HepG2 (cell line): ENCODE results near the gene CARHSP1. TPM values are rescaled to one million over a fixed set of nuclear protein-coding genes. Genes with fewer than 3 reads are reported as not detected.

ENCODE experiments used
- ATAC-seq: fragments of 200-7000 bp; cut with Tn5 transposase; 3 replicates; pipeline ENCODE4 v1.9.1; 2020; ENCODE audit warnings: mild to moderate bottlenecking, moderate library complexity
- BruUV-seq: library from RNA; stranded (reverse); fragments of 400-500 nt; replicated peaks from 2 replicates; lab custom pipeline; 2021; lab: Mats Ljungman, UMichigan
- CTCF ChIA-PET: fragments of 300-600 bp; formaldehyde crosslinking; extraction: SDS; loops from one replicate; lab custom pipeline; 2021; ENCODE audit warnings: low total read pairs, inconsistent platforms, low intra/inter-chr PET ratio; lab: Yijun Ruan, JAX
- POLR2A ChIA-PET: fragments of 350-600 bp; sonication (Branson Sonifier 250); formaldehyde crosslinking; loops from one replicate; lab custom pipeline; 2020; ENCODE audit warnings: antibody characterized with exemption, inconsistent platforms; lab: Yijun Ruan, JAX
- DNase-seq: peaks from one replicate; pipeline ENCODE4 v3.0.0-alpha.2; 2015; ENCODE audit warnings: low spot score
- FAIRE-seq: peaks from 3 replicates; lab custom pipeline; 2011; peaks lifted over from hg19 to GRCh38; lab: Jason Lieb, UNC
- H2AFZ ChIP-seq: one replicate; pipeline ENCODE4 v1.6.1; 2011; ENCODE audit warnings: low read length, inconsistent platforms
- H3K27ac ChIP-seq: fragments of 300-600 bp; 3 replicates; pipeline ENCODE4 v1.8.0; 2011; ENCODE audit warnings: mixed run types, mild to moderate bottlenecking, mixed read lengths, low read length, inconsistent platforms; ENCODE audit not compliant: insufficient read depth; ENCODE audit errors: extremely low read length
- H3K27me3 ChIP-seq, 2 experiments: fragments of 200-600 bp in 1 of 2; 2 replicates in 1 of 2; 3 replicates in 1 of 2; pipeline versions ENCODE4 v1.6.0 to v1.8.0; 2011; ENCODE audit warnings: low read length in 2 of 2, mild to moderate bottlenecking in 2 of 2, moderate library complexity in 2 of 2, inconsistent platforms in 1 of 2; ENCODE audit not compliant: insufficient read depth in 2 of 2, control insufficient read depth in 1 of 2
- H3K36me3 ChIP-seq, 2 experiments: fragments of 200-600 bp in 1 of 2; replicated peaks in 1 of 2; 2 replicates in 1 of 2; 3 replicates in 1 of 2; pipeline versions ENCODE4 v1.5.1 to v1.8.0; 2011; ENCODE audit warnings: low read length in 2 of 2, inconsistent platforms in 1 of 2; ENCODE audit not compliant: insufficient read depth in 2 of 2, control insufficient read depth in 1 of 2
- H3K4me1 ChIP-seq: 2 replicates; pipeline ENCODE4 v1.5.1; 2012; ENCODE audit warnings: low read length, inconsistent platforms; ENCODE audit not compliant: insufficient read depth
- H3K4me2 ChIP-seq: 2 replicates; pipeline ENCODE4 v1.6.0; 2011; ENCODE audit warnings: low read depth, low read length, inconsistent platforms
- H3K4me3 ChIP-seq, 3 experiments: fragments of 200-600 bp in 1 of 3; sonication (generic), shearing (Covaris generic) in 1 of 3; replicated peaks in 1 of 3; 2 replicates each; pipeline ENCODE4 v1.5.1; 2011 to 2016; ENCODE audit warnings: low read length in 3 of 3, inconsistent platforms in 2 of 3, low read depth in 2 of 3, mild to moderate bottlenecking in 2 of 3, control low read depth in 1 of 3, mixed read lengths in 1 of 3; ENCODE audit not compliant: insufficient read depth in 1 of 3
- H3K79me2 ChIP-seq: one replicate; pipeline ENCODE4 v1.6.1; 2011; ENCODE audit warnings: low read length, inconsistent platforms; ENCODE audit not compliant: insufficient read depth
- H3K9ac ChIP-seq: 2 replicates; pipeline ENCODE4 v1.6.0; 2011; ENCODE audit warnings: mild to moderate bottlenecking, low read depth, low read length, inconsistent platforms; ENCODE audit not compliant: insufficient read depth
- H3K9me3 ChIP-seq: 2 replicates; pipeline ENCODE4 v1.5.1; 2012; ENCODE audit warnings: mild to moderate bottlenecking, low read length
- H4K20me1 ChIP-seq: 2 replicates; pipeline ENCODE4 v1.6.0; 2011; ENCODE audit warnings: inconsistent platforms, mild to moderate bottlenecking, low read length, moderate library complexity; ENCODE audit not compliant: insufficient read depth
- E2F5 ChIP-seq: sonication (generic); formaldehyde crosslinking; conservative IDR thresholded peaks from 2 replicates; pipeline ENCODE4 v1.4.0; 2020; ENCODE audit warnings: missing genetic modification reagents
- EED ChIP-seq: sonication (generic); formaldehyde crosslinking; IDR thresholded peaks from 2 replicates; pipeline ENCODE4 v1.5.0; 2020; ENCODE audit warnings: mild to moderate bottlenecking, missing genetic modification reagents
- MXI1 ChIP-seq: IDR thresholded peaks from 3 replicates; pipeline ENCODE4 v1.6.1; 2012; ENCODE audit warnings: low read depth, low read length, inconsistent platforms, borderline replicate concordance
- NKX3-1 ChIP-seq: sonication (generic); formaldehyde crosslinking; IDR thresholded peaks from 2 replicates; pipeline ENCODE4 v1.5.0; 2020; ENCODE audit warnings: missing genetic modification reagents
- PCBP1 ChIP-seq: fragments of 200-400 bp; formaldehyde crosslinking; IDR thresholded peaks from 2 replicates; pipeline ENCODE4 v1.6.1; 2017; ENCODE audit warnings: mild to moderate bottlenecking, low read depth, low read length, borderline replicate concordance
- POGK ChIP-seq: sonication (generic); formaldehyde crosslinking; conservative IDR thresholded peaks from 2 replicates; pipeline ENCODE4 v1.8.0; 2022; ENCODE audit warnings: mild to moderate bottlenecking, moderate library complexity, missing genetic modification reagents
- TBL1XR1 ChIP-seq: fragments of 150-350 bp; IDR thresholded peaks from 2 replicates; pipeline ENCODE4 v1.6.1; 2014; ENCODE audit warnings: borderline replicate concordance, low read length; ENCODE audit not compliant: partially characterized antibody
- ZBTB1 ChIP-seq: sonication (generic); formaldehyde crosslinking; IDR thresholded peaks from 2 replicates; pipeline ENCODE4 v1.4.0; 2020; ENCODE audit warnings: missing genetic modification reagents, borderline replicate concordance
- ZNF280D ChIP-seq: sonication (generic); formaldehyde crosslinking; IDR thresholded peaks from 2 replicates; pipeline ENCODE4 v1.5.1; 2020; ENCODE audit warnings: mild to moderate bottlenecking, missing genetic modification reagents
- ZNF552 ChIP-seq: sonication (generic); formaldehyde crosslinking; IDR thresholded peaks from 2 replicates; pipeline ENCODE4 v1.9.0; 2022; ENCODE audit warnings: missing genetic modification reagents, mild to moderate bottlenecking, borderline replicate concordance
- ZNF589 ChIP-seq: sonication (generic); formaldehyde crosslinking; conservative IDR thresholded peaks from 2 replicates; pipeline ENCODE4 v1.8.0; 2022; ENCODE audit warnings: mild to moderate bottlenecking, moderate library complexity, missing genetic modification reagents
- ZNF770 ChIP-seq: sonication (generic); formaldehyde crosslinking; IDR thresholded peaks from 2 replicates; pipeline ENCODE4 v1.5.0; 2020; ENCODE audit warnings: mild to moderate bottlenecking, missing genetic modification reagents
- ZZZ3 ChIP-seq: sonication (generic); formaldehyde crosslinking; IDR thresholded peaks from 2 replicates; pipeline ENCODE4 v1.4.0; 2020; ENCODE audit warnings: missing genetic modification reagents, mild to moderate bottlenecking, borderline replicate concordance
- WGBS: methylation state at CpG from one replicate; pipeline ENCODE4 v1.1.6; 2017; ENCODE audit warnings: low lambda C conversion rate; 5-methylcytosine and 5-hydroxymethylcytosine counted together
- in situ Hi-C: cut with HindIII; loops from 2 replicates; pipeline ENCODE4 v1.10.0; 2017; ENCODE audit warnings: low pct_unique_long_range_greater_than_20kb; ENCODE audit not compliant: extremely low pct_ligation_motif_present
- intact Hi-C: fragments of 100-400 bp; cut with micrococcal nuclease; formaldehyde crosslinking; loops from one replicate; pipeline ENCODE4 v1.10.0; 2022; ENCODE audit not compliant: unreplicated experiment
- polyA plus RNA-seq, 8 experiments: library from polyadenylated mRNA; depleted of rRNA in 3 of 8; stranded (reverse) in 7 of 8; unstranded in 1 of 8; fragments of >200 nt; fragmentation: Illumina TruSeq in 4 of 8; extraction: Trizol in 4 of 8; gene quantifications; 2 replicates each; pipeline versions ENCODE4 v1.2.1 to v1.2.3, GENCODE V29; 2011 to 2016; ENCODE audit warnings: low read depth in 4 of 8, missing spikeins in 1 of 8, mixed read lengths in 1 of 8; ENCODE audit not compliant: insufficient read depth in 1 of 8
- total RNA-seq, 5 experiments: library from RNA; depleted of rRNA; stranded (reverse); fragments of >200 nt; fragmentation: Illumina TruSeq; extraction: Trizol; gene quantifications; 2 replicates each; pipeline ENCODE4 v1.2.3, GENCODE V29; 2016; ENCODE audit warnings: low read depth in 1 of 5

Gene CARHSP1
- total and polyA plus RNA-seq, 2 of the 13 experiments (the other 11 are each of a cell fraction or from before 2014, with no cell fraction given) = 173 to 345 TPM

GRCh38 chr16:8867216-8867931, 1.4 kb downstream of the CARHSP1 start:
- Histone ChIP-seq H3K9me3 (no peaks in the 10 kb centered on the region), H2AFZ (no peak overlapping the region), H3K27ac (peak overlapping the region; percentile 95), H3K36me3 (no peaks in the 10 kb centered on the region), H3K27me3 (no peaks in the 10 kb centered on the region; a peak in 1 of 5 replicates), H3K4me3 (peak overlapping the region; percentile 82 to 97 (median 87)), H3K9ac (peak overlapping the region; percentile 86), H3K4me2 (peak overlapping the region; percentile 91), H3K79me2 (peaks cover 59% of the 10 kb centered on the region), H4K20me1 (peaks cover 37% of the 10 kb centered on the region; the same call in 1 of the 2 replicates), H3K4me1 (peaks cover 75% of the 10 kb centered on the region)
- no peak for ATAC-seq
- ChIA-PET CTCF (no interaction called here), POLR2A (interaction anchor here (10.4 kb wide), 1 partner anchor 17 kb away, joined by 235 read pairs; the partner anchor contains the start of gene LITAFD)
- WGBS = under 1% methylated on average over 35 of the region's 35 CpGs
- in situ Hi-C loops (no loop called here), intact Hi-C loops (loop anchor here (2.0 to 5.0 kb wide), 2 partner anchors 17 to 225 kb away; partner anchors contain the start of gene HAPSTR1)
- no TSS peak for BruUV-seq
- no peak for DNase-seq
- no peak for FAIRE-seq
- no peak for TF ChIP-seq ZNF770 (CRISPR knock-in tag)
- peak; percentile 44; the same call in 1 of the 2 replicates for TF ChIP-seq ZNF552
- no peak for TF ChIP-seq MXI1
- TF ChIP-seq TBL1XR1 = no peak
- TF ChIP-seq EED (CRISPR knock-in tag) = 0 out of 2 replicates have a peak, but pooled peaks have one; percentile 38
- peak; percentile 83; the same call in 1 of the 2 replicates for TF ChIP-seq ZNF280D (CRISPR knock-in tag)
- TF ChIP-seq ZZZ3 (CRISPR knock-in tag) = no peak
- TF ChIP-seq ZBTB1 (CRISPR knock-in tag) = no peak
- no peak; the same call in 1 of the 2 replicates for TF ChIP-seq POGK (CRISPR knock-in tag)
- TF ChIP-seq PCBP1 = 0 out of 2 replicates have a peak, but pooled peaks have one; percentile 6
- peak; percentile 79 for TF ChIP-seq ZNF589 (CRISPR knock-in tag)
- 0 out of 2 replicates have a peak, but pooled peaks have one; percentile 7 for TF ChIP-seq E2F5 (CRISPR knock-in tag)
- TF ChIP-seq NKX3-1 (CRISPR knock-in tag) = no peak
